WTC11 (cell line): Measurements from ENCODE around the gene TBX20. TPM values are rescaled to one million over a fixed set of nuclear protein-coding genes. Genes with fewer than 3 reads are reported as not detected.

Experiments used
- ATAC-seq: fragments of 200-7000 bp; cut with Tn5 transposase; 2 replicates; pipeline ENCODE4 v1.10.0; 2021; ENCODE audit warnings: mild to moderate bottlenecking, moderate library complexity
- CTCF ChIA-PET: fragments of 300-600 bp; sonication (Branson Sonifier 250); formaldehyde crosslinking; loops from one replicate; lab custom pipeline; 2021; ENCODE audit warnings: antibody characterized with exemption; lab: Charles Lee
- POLR2A ChIA-PET: fragments of 350-600 bp; sonication (Branson Sonifier 250); formaldehyde crosslinking; loops from one replicate; lab custom pipeline; 2021; ENCODE audit warnings: antibody characterized with exemption; lab: Charles Lee
- DNase-seq: peaks from one replicate; pipeline ENCODE4 v3.0.0; 2021; ENCODE audit warnings: low spot score
- H3K27ac Mint-ChIP-seq: 2 replicates; pipeline ENCODE4 v1.8.0; 2021; ENCODE audit warnings: mixed read lengths
- H3K27me3 Mint-ChIP-seq: 2 replicates; pipeline ENCODE4 v1.8.0; 2021; ENCODE audit warnings: low read depth, mild to moderate bottlenecking, moderate library complexity, mixed read lengths
- H3K36me3 Mint-ChIP-seq: 2 replicates; pipeline ENCODE4 v1.8.0; 2021; ENCODE audit warnings: mixed read lengths
- H3K4me1 Mint-ChIP-seq: 2 replicates; pipeline ENCODE4 v1.8.0; 2022; ENCODE audit warnings: mixed read lengths
- H3K4me3 Mint-ChIP-seq: 2 replicates; pipeline ENCODE4 v1.8.0; 2021; ENCODE audit warnings: mild to moderate bottlenecking, moderate library complexity, mixed read lengths
- H3K9me3 Mint-ChIP-seq: 2 replicates; pipeline ENCODE4 v1.8.0; 2021; ENCODE audit warnings: mixed read lengths
- ARID4B ChIP-seq: sonication (generic); formaldehyde crosslinking; IDR thresholded peaks from 2 replicates; pipeline ENCODE4 v1.8.0; 2023; ENCODE audit warnings: missing genetic modification reagents, mild to moderate bottlenecking, borderline replicate concordance
- ATF1 ChIP-seq: sonication (generic); formaldehyde crosslinking; IDR thresholded peaks from 2 replicates; pipeline ENCODE4 v1.8.1; 2023; ENCODE audit warnings: mild to moderate bottlenecking, moderate library complexity, missing genetic modification reagents
- ATF6 ChIP-seq: sonication (generic); formaldehyde crosslinking; IDR thresholded peaks from 2 replicates; pipeline ENCODE4 v1.8.1; 2023; ENCODE audit warnings: mild to moderate bottlenecking, missing genetic modification reagents
- E2F5 ChIP-seq: sonication (generic); formaldehyde crosslinking; IDR thresholded peaks from 2 replicates; pipeline ENCODE4 v1.8.1; 2022; ENCODE audit warnings: mild to moderate bottlenecking, moderate library complexity, missing genetic modification reagents
- ELF4 ChIP-seq: sonication (generic); formaldehyde crosslinking; IDR thresholded peaks from 2 replicates; pipeline ENCODE4 v1.8.1; 2022; ENCODE audit warnings: low read depth, mild to moderate bottlenecking, moderate library complexity, missing genetic modification reagents
- GTF2I ChIP-seq: fragments of 250-450 bp; sonication (Bioruptor Pico); conservative IDR thresholded peaks from 2 replicates; pipeline ENCODE4 v1.4.0; 2021; ENCODE audit warnings: mild to moderate bottlenecking
- HMGA2 ChIP-seq: fragments of 250-450 bp; sonication (Bioruptor Pico); IDR thresholded peaks from 2 replicates; pipeline ENCODE4 v1.4.0; 2021; ENCODE audit warnings: mild to moderate bottlenecking, moderate library complexity
- JUN ChIP-seq: sonication (generic); formaldehyde crosslinking; IDR thresholded peaks from 2 replicates; pipeline ENCODE4 v1.8.0; 2023; ENCODE audit warnings: mild to moderate bottlenecking, missing genetic modification reagents
- KAT7 ChIP-seq: sonication (generic); formaldehyde crosslinking; IDR thresholded peaks from 2 replicates; pipeline ENCODE4 v1.8.1; 2023; ENCODE audit warnings: missing genetic modification reagents, mild to moderate bottlenecking, borderline replicate concordance
- NFYB ChIP-seq: sonication (generic); formaldehyde crosslinking; conservative IDR thresholded peaks from 2 replicates; pipeline ENCODE4 v1.8.0; 2022; ENCODE audit warnings: low read depth, missing genetic modification reagents
- NR1H2 ChIP-seq: sonication (generic); formaldehyde crosslinking; IDR thresholded peaks from 2 replicates; pipeline ENCODE4 v1.9.0; 2021; ENCODE audit warnings: mild to moderate bottlenecking, moderate library complexity, missing genetic modification reagents
- PRRX2 ChIP-seq: fragments of 250-450 bp; sonication (Bioruptor Pico); IDR thresholded peaks from 2 replicates; pipeline ENCODE4 v1.8.0; 2021; ENCODE audit warnings: mild to moderate bottlenecking
- SP1 ChIP-seq: sonication (generic); formaldehyde crosslinking; conservative IDR thresholded peaks from 2 replicates; pipeline ENCODE4 v1.8.1; 2022; ENCODE audit warnings: missing genetic modification reagents
- TCF7 ChIP-seq: sonication (generic); formaldehyde crosslinking; IDR thresholded peaks from 2 replicates; pipeline ENCODE4 v1.8.0; 2022; ENCODE audit warnings: mild to moderate bottlenecking, low read depth, missing genetic modification reagents, moderate library complexity
- ZBTB21 ChIP-seq: sonication (generic); formaldehyde crosslinking; IDR thresholded peaks from 2 replicates; pipeline ENCODE4 v1.8.1; 2023; ENCODE audit warnings: mild to moderate bottlenecking, missing genetic modification reagents, borderline replicate concordance
- ZNF396 ChIP-seq: fragments of 250-450 bp; sonication (Bioruptor Pico); IDR thresholded peaks from 2 replicates; pipeline ENCODE4 v1.8.0; 2021; ENCODE audit warnings: mild to moderate bottlenecking, moderate library complexity, borderline replicate concordance
- ZNF416 ChIP-seq: fragments of 250-450 bp; sonication (Bioruptor Pico); IDR thresholded peaks from 2 replicates; pipeline ENCODE4 v1.9.0; 2021; ENCODE audit warnings: mild to moderate bottlenecking, inconsistent platforms
- total RNA-seq: library from RNA; stranded (reverse); gene quantifications from 3 replicates; pipeline ENCODE4 v1.2.3, GENCODE V29; 2021
- TF ChIP-seq, protein P1 (sequence below): fragments of 250-450 bp; sonication (Bioruptor Pico); conservative IDR thresholded peaks from 2 replicates; pipeline ENCODE4 v1.9.0; 2021; ENCODE audit warnings: mild to moderate bottlenecking
- TF ChIP-seq, protein P2 (sequence below): sonication (generic); formaldehyde crosslinking; IDR thresholded peaks from 2 replicates; pipeline ENCODE4 v1.8.0; 2022; ENCODE audit warnings: mild to moderate bottlenecking, missing genetic modification reagents

The TBX20 gene
- total RNA-seq, 1 experiment from 2014 or later: 0.24 TPM

DNA sequence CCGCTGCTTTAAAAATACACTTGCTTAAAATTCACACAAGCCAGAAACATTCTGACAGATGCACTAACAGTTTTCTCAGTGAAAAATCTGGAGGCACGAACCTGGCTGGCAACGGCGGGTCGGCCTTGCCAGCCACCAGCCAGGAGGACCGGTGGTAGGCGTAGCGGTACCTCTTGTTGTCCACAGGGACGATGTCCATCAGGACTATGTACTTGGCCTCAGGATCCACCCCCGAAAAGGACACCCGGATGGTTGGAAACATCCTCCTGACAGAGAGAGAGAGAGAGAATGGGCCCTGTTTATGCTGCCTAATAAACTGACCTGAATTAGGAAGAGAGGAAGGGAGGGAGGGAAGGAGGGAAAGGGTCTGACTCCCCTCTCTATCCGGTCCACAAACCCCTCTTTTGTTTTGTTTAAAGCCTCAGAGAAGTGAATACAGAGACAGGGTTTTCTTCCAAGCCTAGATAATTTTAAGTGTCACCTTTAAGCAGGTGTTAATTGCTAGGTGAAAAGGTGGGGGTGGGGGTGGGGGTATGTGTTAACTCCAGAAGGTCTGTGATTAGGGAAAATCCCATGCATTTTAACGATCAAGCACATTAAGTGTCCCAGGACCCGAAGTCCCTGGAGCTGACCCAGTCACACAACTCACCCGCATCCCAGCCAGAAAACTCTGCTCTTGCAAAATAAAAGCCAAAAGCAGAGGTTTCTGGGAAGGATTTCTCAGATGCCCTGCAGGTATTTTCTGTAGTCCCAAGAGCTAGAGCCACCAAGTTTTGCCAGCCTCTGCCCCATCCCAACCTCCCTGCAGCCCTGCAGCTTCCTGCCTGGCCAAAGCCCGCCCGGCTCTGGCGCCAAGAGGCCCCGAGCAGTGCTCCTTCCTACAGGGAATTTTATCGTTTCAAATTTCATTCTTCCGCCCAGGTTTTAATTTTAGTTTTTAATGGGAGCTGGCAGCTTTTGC is 5.0 kb downstream of the TBX20 start (continued):
- no peak for TF ChIP-seq KAT7
- no peak for TF ChIP-seq ARID4B (CRISPR knock-in tag)
- TF ChIP-seq HMGA2: no peak
- TF ChIP-seq, protein P1, sequence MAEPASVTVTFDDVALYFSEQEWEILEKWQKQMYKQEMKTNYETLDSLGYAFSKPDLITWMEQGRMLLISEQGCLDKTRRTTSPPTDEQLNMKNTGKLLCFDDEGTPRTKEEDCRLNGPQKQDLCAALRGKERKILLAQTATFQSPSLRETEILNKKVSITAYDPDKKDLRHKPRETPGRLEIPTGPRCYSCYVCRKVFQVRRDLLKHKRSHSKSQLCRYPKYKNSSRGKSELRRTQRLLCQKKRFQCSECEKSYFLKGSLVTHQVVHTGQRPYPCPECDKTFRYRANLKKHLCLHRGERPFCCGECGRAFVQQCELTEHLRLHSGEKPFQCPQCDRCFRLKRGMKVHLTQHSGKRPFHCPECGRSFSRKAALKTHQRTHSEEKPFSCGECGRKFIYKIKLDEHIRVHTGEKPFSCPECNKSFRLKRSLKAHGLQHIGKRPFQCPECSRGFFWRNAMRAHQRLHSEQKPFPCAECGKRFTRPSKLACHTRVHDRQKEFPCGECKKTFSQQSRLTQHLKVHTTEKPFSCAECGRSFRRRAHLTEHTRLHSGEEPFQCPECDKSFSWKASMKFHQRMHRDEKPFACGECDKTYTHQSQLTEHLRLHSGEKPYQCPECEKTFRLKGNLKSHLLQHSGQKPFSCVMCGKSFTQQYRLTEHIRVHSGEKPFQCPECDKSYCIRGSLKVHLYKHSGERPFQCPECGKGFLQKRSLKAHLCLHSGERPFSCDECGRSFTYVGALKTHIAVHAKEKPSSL (CRISPR knock-in tag): no peak
- TF ChIP-seq ZNF396 (CRISPR knock-in tag): no peak
- no peak for TF ChIP-seq ATF6 (CRISPR knock-in tag)

GRCh38 chr7:35246819-35247218 is 7.1 kb downstream of the TBX20 start:
- H3K36me3 Mint-ChIP-seq: no peaks in the 10 kb centered on the region
- peaks cover 64% of the 10 kb centered on the region for H3K27me3 Mint-ChIP-seq
- no peaks in the 10 kb centered on the region for H3K9me3 Mint-ChIP-seq
- H3K27ac Mint-ChIP-seq: no peak overlapping the region
- ChIA-PET POLR2A (interaction anchor here (0.7 kb wide), 1 partner anchor 392 kb away, joined by 4 read pairs; no protein-coding TSS in a partner anchor), CTCF (interaction anchor here (0.6 kb wide), 1 partner anchor 12 kb away, joined by 5 read pairs; no protein-coding TSS in a partner anchor)
- H3K4me3 Mint-ChIP-seq: no peak overlapping the region
- ATAC-seq: no peak
- no peak for DNase-seq
- peaks cover 27% of the 10 kb centered on the region for H3K4me1 Mint-ChIP-seq
- TF ChIP-seq, protein P2, sequence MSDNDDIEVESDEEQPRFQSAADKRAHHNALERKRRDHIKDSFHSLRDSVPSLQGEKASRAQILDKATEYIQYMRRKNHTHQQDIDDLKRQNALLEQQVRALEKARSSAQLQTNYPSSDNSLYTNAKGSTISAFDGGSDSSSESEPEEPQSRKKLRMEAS (CRISPR knock-in tag): no peak
- TF ChIP-seq, protein P1 (CRISPR knock-in tag): no peak
- TF ChIP-seq ZNF416 (CRISPR knock-in tag) (no peak), SP1 (CRISPR knock-in tag) (no peak), GTF2I (no peak), TCF7 (no peak), ELF4 (CRISPR knock-in tag) (no peak), NFYB (no peak), JUN (CRISPR knock-in tag) (no peak), E2F5 (CRISPR knock-in tag) (no peak), ATF1 (CRISPR knock-in tag) (no peak), ZNF396 (CRISPR knock-in tag) (no peak), NR1H2 (no peak), ZBTB21 (CRISPR knock-in tag) (no peak), PRRX2 (CRISPR knock-in tag) (no peak)
